ENCODE results near the gene CISH. TPM values are rescaled to one million over a fixed set of nuclear protein-coding genes. Genes with fewer than 3 reads are reported as not detected.

The CISH gene
- total and polyA plus RNA-seq, 12 donors: 5.4 to 131 (median 23.1) TPM

DNA sequence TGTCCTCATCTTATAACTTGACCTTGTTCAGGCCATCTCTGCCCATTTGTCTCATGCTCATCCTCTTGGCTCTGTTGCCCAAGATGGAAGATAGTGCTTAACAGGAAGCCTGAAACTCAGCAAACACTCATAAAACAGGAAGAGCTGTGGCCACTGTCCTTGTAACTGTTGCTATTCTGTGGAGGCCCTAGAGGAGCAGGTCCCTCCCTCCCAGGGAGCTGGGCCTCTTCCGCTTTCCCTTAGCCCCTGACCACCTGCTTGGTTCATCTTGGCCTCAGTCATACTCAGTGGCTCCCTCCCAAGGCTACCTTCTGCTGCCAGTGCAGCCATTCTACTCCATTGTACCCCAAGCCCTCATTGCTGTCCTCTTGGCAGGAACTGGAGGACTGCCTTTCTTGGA is 8.8 kb upstream of the CISH start:
- 69 to 85% methylated on average over 1 of the region's 1 CpG for WGBS, 2 donors
- TF ChIP-seq, protein P1, sequence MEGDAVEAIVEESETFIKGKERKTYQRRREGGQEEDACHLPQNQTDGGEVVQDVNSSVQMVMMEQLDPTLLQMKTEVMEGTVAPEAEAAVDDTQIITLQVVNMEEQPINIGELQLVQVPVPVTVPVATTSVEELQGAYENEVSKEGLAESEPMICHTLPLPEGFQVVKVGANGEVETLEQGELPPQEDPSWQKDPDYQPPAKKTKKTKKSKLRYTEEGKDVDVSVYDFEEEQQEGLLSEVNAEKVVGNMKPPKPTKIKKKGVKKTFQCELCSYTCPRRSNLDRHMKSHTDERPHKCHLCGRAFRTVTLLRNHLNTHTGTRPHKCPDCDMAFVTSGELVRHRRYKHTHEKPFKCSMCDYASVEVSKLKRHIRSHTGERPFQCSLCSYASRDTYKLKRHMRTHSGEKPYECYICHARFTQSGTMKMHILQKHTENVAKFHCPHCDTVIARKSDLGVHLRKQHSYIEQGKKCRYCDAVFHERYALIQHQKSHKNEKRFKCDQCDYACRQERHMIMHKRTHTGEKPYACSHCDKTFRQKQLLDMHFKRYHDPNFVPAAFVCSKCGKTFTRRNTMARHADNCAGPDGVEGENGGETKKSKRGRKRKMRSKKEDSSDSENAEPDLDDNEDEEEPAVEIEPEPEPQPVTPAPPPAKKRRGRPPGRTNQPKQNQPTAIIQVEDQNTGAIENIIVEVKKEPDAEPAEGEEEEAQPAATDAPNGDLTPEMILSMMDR (IDR thresholded peaks at IDR 0.05): peak in 2 of 9 donors; percentile 12 to 18
- DNase-seq: no peak
- peaks cover 14 to 94% (median 77%) of the 10 kb centered on the region in 9 donors for H3K4me1 ChIP-seq
- intact Hi-C loops (cut with DNase I): loop anchor here in 3 of 10 donors (5.0 to 10.0 kb wide), 3 partner anchors 754 to 767 kb away; partner anchors contain the start of gene MANF (in 1 of the 3)
- peak overlapping the region; percentile 30 to 98 (median 96) for H3K27ac ChIP-seq
- peak overlapping the region in 1 of 10 donors; percentile 98 for H3K4me3 ChIP-seq
- ATAC-seq: no peak
- H3K27me3 ChIP-seq: no peaks in the 10 kb centered on the region
- peaks cover 0 to 33% (median 0%) of the 10 kb centered on the region in 9 donors for H3K36me3 ChIP-seq
- H3K9me3 ChIP-seq: no peaks in the 10 kb centered on the region

DNA sequence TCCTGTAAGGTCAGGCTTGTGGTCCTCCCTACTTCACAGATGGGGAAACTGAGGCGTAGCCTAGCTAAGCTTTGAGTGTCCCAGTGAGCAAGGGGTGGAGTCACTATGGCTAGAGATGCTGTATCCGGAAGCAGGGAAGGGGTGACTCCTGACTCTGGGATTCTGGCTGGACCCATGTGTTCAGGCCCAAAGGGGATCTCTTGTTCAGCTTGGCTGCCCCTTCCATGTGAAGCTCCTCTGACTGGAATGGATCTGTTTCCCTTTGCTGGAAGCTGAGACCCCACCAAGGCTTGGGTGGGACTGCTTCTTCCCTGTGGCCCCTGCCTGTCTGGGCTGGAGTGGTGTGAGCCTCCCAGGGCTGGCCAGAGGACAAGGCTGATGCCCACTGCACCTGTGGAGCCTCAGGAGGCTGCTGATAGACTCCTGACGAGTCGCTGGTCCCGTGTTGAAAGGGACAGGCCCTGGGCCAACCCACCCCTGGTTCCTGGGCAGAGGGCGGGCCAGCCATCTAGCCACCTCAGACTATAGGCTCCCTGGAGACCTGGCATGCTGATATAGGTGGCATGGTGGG is 6.4 kb upstream of the CISH start:
- Histone ChIP-seq H3K36me3 (peaks cover 0 to 21% (median 0%) of the 10 kb centered on the region in 9 donors), H3K27ac (peak overlapping the region; percentile 85 to 98 (median 96)), H3K4me1 (peaks cover 9 to 81% (median 63%) of the 10 kb centered on the region in 9 donors), H3K9me3 (no peaks in the 10 kb centered on the region), H3K27me3 (no peaks in the 10 kb centered on the region), H3K4me3 (peak overlapping the region; percentile 76 to 98 (median 92))
- DNase-seq: peak; percentile 54 to 63
- 22 to 50% methylated on average over 6 of the region's 6 CpGs for WGBS, 2 donors
- peak in 6 of 8 donors; percentile 5 to 51 (median 26) for ATAC-seq
- intact Hi-C loops (cut with DNase I): loop anchor here in 7 of 10 donors (2.0 to 10.0 kb wide), 8 partner anchors 31 to 814 kb away; partner anchors contain the start of gene MANF (in 3 of the 7)
- TF ChIP-seq, protein P1 (IDR thresholded peaks at IDR 0.05): no peak

DNA sequence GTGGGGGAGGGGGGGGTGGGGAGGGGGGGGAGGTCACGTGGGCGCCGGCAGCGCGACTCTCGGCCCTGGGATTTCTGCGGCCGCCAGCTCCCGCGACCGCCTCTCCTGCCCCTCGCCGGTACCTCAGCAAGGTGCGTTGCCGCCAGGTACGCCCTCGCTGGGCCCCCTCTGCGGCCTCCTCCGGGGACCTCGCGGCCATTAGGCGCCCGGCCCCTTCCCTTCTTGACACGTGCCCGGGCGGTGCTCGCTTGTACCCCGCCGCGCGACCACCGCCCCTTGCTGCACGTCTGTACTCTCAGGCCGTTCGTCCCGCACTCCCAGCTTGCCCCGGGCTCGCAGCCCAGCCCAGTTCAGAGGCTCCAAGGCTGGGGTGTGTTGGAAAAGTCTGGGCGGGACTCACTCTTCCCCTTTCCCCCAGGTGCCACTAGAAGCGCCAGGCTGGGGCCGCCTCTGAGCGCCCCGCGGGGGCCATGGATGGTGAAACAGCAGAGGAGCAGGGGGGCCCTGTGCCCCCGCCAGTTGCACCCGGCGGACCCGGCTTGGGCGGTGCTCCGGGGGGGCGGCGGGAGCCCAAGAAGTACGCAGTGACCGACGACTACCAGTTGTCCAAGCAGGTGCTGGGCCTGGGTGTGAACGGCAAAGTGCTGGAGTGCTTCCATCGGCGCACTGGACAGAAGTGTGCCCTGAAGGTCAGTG is 5.7 kb upstream of the CISH start, which contains the start of gene MAPKAPK3:
Gene MAPKAPK3, plus strand, starts transcription at position 56 of the 696 bp plus-strand sequence. Its CDS starts 415 bp downstream, at position 471.
- H3K27me3 ChIP-seq: no peaks in the 10 kb centered on the region
- intact Hi-C loops (cut with DNase I): loop anchor here in 7 of 10 donors (5.0 to 10.0 kb wide), 6 partner anchors 35 to 815 kb away; partner anchors contain the start of gene MANF (in 3 of the 7)
- TF ChIP-seq, protein P1 (IDR thresholded peaks at IDR 0.05): no peak
- H3K9me3 ChIP-seq: no peaks in the 10 kb centered on the region
- DNase-seq (peak; percentile 46 to 62), ATAC-seq (peak; percentile 6 to 45 (median 14))
- 1 to 2% methylated on average over 42 to 56 of the region's 58 CpGs for WGBS, 2 donors
- H3K4me1 ChIP-seq: peaks cover 12 to 83% (median 63%) of the 10 kb centered on the region in 9 donors
- H3K36me3 ChIP-seq: peaks cover 0 to 15% (median 0%) of the 10 kb centered on the region in 9 donors
- H3K27ac ChIP-seq: peak within 1 kb of the TSS; percentile 85 to 98 (median 96)
- H3K4me3 ChIP-seq: peak within 1 kb of the TSS; percentile 76 to 98 (median 92)

DNA sequence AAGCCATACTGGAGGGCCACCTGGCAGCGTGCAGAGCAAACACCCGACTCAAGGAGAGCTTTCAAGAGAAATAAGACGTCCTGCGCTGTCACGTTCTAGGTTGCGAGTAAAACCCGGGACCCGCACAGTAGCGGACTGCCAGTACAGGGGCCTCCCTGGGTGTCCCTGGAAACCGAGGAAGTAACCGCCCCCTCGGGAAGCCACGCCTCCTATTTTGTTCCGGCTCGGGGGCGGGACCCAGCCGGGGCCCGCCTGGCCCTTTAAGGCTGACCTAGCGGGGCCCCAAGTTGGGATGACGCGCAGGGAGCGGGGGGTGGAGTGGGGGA is 5.2 kb upstream of the CISH start:
- TF ChIP-seq, protein P1 (IDR thresholded peaks at IDR 0.05): no peak
- WGBS, 2 donors: 0 to 1% methylated on average over 22 of the region's 22 CpGs

More for the DNA sequence above, 5.2 kb upstream of the CISH start:
- Histone ChIP-seq H3K4me3 (peak overlapping the region; percentile 55 to 98 (median 89)), H3K36me3 (peaks cover 0 to 11% (median 0%) of the 10 kb centered on the region in 9 donors), H3K9me3 (no peaks in the 10 kb centered on the region), H3K27me3 (no peaks in the 10 kb centered on the region), H3K4me1 (peaks cover 10 to 79% (median 60%) of the 10 kb centered on the region in 9 donors), H3K27ac (peak overlapping the region in 9 of 10 donors; percentile 80 to 98 (median 96))
- intact Hi-C loops (cut with DNase I): loop anchor here in 7 of 10 donors (1.0 to 10.0 kb wide), 8 partner anchors 36 to 816 kb away; partner anchors contain the start of gene MANF (in 3 of the 7)
- ATAC-seq (peak; percentile 66 to 84 (median 78)), DNase-seq (peak; percentile 92 to 93)

Measured in heart right ventricle (tissue), 16 donors.